T-helper 2 cell treated with Interferon-gamma antibody and Interleukin-4, amounts not matched to agents 5 μg/mL and 100 μg/mL, for 36 hours (primary cell): ENCODE results near the gene DCTD.

Experiments used
- DNase-seq: peaks from one replicate; pipeline ENCODE4 v3.0.0; 2021; ENCODE audit warnings: low spot score
- H3K27ac Mint-ChIP-seq: one replicate; pipeline ENCODE4 v1.8.0; 2021; ENCODE audit warnings: mild to moderate bottlenecking, mixed read lengths
- H3K27me3 Mint-ChIP-seq: one replicate; pipeline ENCODE4 v1.8.0; 2021; ENCODE audit warnings: low read depth, mixed read lengths
- H3K36me3 Mint-ChIP-seq: one replicate; pipeline ENCODE4 v1.8.0; 2021; ENCODE audit warnings: low read depth, mixed read lengths
- H3K4me1 Mint-ChIP-seq: one replicate; pipeline ENCODE4 v1.8.0; 2021; ENCODE audit warnings: low read depth, mixed read lengths
- H3K4me3 Mint-ChIP-seq: one replicate; pipeline ENCODE4 v1.8.0; 2022; ENCODE audit warnings: mild to moderate bottlenecking, moderate library complexity, mixed read lengths
- H3K9me3 Mint-ChIP-seq: one replicate; pipeline ENCODE4 v1.8.0; 2021; ENCODE audit warnings: mixed read lengths

DCTD gene

DNA sequence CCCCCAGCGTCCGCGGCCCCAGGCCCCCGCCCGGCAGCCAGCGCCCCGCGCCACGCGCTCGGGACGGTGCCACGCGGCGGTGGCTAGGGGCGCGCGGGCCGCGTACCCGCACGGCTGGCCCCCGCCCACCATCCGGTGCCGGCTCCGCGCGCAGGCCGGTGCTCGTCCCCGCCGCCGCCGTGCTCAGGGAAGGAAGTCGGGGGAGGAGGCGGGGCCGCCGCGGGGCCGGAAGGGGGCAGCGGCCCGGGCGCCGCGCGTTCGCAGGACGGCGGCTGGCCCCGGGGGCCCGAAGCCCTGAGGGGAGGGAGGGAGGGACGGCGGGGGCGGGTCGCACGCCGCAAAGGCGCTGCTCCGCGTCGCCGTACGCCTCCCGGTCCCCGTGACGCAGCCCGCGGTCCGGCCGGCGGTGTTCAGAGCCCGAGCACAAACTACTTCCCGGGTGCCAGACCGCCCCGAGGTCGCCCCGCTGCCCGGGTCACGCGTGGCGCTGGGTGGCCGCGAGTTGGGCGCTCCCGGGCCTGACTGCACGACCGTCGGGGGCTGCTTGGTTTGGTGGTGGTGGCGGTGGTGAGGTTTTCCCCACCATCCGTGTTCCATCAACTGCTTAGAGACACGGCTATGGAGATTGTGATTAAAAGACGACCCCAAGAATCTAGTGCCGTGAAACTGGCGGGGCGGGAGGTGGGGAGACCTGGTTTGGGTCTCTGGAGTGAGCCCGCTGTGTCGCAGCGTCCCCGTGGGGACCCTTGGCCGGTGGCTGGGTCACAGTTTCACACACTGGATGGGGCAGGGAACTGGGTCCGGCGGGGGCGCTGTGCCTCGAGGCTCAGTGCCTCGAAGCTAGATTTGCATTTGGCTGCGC lies at the start of gene DCTD:
Gene DCTD (minus strand): TSS at position 205 of the 862 bp plus-strand sequence. CDS start 1,818 bp downstream, outside the sequence.
- H3K9me3 Mint-ChIP-seq: no peaks in the 10 kb centered on the region
- H3K27me3 Mint-ChIP-seq: no peaks in the 10 kb centered on the region
- DNase-seq: peak; percentile 86
- H3K36me3 Mint-ChIP-seq: peaks cover 26% of the 10 kb centered on the region
- H3K27ac Mint-ChIP-seq: peak within 1 kb of the TSS; percentile 95
- H3K4me3 Mint-ChIP-seq: peak within 1 kb of the TSS; percentile 81
- peaks cover 41% of the 10 kb centered on the region for H3K4me1 Mint-ChIP-seq

DNA sequence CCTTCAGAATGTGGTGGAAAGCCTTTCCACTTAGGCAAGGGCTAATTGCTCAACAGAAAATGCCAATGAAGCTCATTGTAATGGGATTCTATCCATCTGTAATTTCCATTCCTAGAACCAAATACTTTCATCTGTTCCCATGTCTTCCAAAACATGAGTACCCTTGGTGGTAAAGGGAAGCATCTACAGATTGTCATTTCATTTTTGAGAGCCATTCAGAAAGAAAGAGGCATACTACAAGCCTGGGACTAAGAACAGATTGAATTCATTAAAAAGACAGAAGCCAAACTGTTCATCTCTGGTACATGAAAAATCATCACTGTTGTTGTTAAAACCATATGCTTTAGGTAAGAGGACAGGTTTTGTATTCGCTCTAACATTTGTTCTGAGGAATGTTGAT lies 43.6 kb upstream of the DCTD start:
- no peaks in the 10 kb centered on the region for H3K36me3 Mint-ChIP-seq
- H3K27me3 Mint-ChIP-seq: peaks cover 5% of the 10 kb centered on the region
- no peak for DNase-seq
- no peaks in the 10 kb centered on the region for H3K4me1 Mint-ChIP-seq
- H3K27ac Mint-ChIP-seq: no peak overlapping the region
- peaks cover 4% of the 10 kb centered on the region for H3K9me3 Mint-ChIP-seq
- no peak overlapping the region for H3K4me3 Mint-ChIP-seq

DNA sequence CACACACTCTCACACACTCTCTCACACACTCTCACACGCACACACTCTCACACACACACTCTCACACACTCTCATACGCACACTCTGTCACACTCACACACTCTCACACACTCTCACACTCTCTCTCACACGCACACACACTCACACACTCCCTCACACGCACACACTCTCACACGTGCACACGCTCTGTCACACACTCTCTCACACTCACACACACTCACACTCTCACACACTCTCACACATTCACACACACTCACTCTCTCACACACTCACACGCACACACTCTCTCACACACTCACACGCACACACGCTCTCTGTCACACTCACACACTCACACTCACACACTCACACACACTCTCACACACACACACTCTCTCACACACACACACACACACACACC lies 43.0 kb upstream of the DCTD start:
- no peaks in the 10 kb centered on the region for H3K36me3 Mint-ChIP-seq
- no peak overlapping the region for H3K27ac Mint-ChIP-seq
- H3K27me3 Mint-ChIP-seq: peaks cover 3% of the 10 kb centered on the region
- DNase-seq: no peak
- H3K4me3 Mint-ChIP-seq: no peak overlapping the region
- H3K9me3 Mint-ChIP-seq: peaks cover 4% of the 10 kb centered on the region
- no peaks in the 10 kb centered on the region for H3K4me1 Mint-ChIP-seq

DNA sequence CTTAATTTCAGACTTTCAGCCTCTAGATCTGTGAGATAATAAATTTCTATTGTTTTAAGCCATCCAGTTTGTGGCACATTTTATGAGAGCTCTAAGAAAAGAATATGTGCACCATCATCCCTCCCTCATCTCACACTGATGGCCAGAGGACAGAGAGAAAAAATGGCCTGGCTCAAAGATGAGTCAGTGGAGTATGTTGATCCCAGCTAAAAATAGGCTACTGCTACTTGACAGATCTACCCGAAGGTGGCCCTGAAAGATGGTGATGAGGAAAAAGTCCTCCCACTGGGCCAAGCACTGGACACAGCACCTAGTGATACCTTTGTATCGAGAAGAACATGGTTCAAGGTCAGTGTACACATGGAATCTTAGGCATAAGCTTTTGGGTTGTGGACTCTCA lies 38.2 kb upstream of the DCTD start:
- no peak for DNase-seq
- no peaks in the 10 kb centered on the region for H3K36me3 Mint-ChIP-seq
- no peak overlapping the region for H3K27ac Mint-ChIP-seq
- no peaks in the 10 kb centered on the region for H3K4me1 Mint-ChIP-seq
- no peak overlapping the region for H3K4me3 Mint-ChIP-seq
- H3K9me3 Mint-ChIP-seq: peaks cover 4% of the 10 kb centered on the region
- H3K27me3 Mint-ChIP-seq: no peaks in the 10 kb centered on the region

DNA sequence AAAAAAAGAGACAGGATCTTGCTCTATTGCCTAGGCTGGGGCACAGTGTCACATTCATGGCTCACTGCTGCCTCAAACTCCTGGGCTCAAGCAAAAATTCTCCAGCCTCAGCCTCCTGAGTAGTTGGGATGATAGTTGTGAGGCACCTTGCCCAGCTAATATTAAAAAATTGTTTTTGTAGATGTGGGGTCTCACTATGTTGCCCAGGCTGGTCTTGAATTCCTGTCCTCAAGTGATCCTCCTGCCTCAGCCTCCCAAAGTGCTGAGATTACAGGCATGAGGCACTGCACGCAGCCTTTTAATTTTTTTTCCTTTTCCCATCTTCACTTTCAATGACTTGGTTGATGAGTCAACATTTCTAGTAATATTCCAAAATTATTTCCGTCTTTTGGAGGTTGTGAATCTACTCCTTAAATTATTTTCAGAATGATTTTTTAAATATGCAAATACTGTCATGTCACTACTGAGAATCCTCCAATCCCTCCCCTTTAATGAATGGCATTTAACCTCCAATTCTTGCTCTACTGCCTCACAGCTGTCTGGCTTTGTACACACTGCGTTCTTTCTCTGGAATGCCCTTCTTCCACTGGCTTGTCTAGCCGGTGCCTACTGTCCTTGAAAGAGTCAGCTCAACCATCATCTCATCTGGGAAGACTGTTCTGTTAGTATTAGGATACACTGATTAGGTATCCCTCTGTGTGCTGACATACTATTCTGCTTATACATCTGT lies 27.5 kb upstream of the DCTD start:
- Mint-ChIP-seq H3K4me3 (no peak overlapping the region), H3K27ac (no peak overlapping the region), H3K4me1 (no peaks in the 10 kb centered on the region), H3K36me3 (no peaks in the 10 kb centered on the region), H3K9me3 (no peaks in the 10 kb centered on the region), H3K27me3 (peaks cover 2% of the 10 kb centered on the region)
- no peak for DNase-seq

DNA sequence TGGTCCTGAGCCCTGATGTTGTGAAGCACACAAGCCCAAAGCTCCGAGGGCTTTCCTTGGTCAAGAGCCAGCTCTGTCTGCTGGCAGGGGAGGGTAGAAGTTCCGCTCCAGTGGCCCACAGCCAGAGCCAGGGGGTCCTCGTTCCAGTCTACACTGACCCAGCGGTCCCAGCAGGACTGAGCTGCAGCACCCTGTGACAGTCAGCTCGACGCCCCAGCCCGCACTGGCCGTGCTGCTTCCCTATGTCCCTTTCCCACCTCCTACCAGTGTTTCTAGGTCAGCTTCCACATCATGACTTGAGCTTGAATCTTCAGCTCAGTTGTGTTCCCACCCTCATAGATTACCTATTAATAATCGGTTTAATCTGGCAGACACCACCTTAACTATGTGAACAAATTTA lies 22.5 kb upstream of the DCTD start:
- Mint-ChIP-seq H3K4me3 (no peak overlapping the region), H3K27me3 (peaks cover 2% of the 10 kb centered on the region), H3K36me3 (no peaks in the 10 kb centered on the region), H3K4me1 (no peaks in the 10 kb centered on the region), H3K9me3 (no peaks in the 10 kb centered on the region), H3K27ac (no peak overlapping the region)
- no peak for DNase-seq

DNA sequence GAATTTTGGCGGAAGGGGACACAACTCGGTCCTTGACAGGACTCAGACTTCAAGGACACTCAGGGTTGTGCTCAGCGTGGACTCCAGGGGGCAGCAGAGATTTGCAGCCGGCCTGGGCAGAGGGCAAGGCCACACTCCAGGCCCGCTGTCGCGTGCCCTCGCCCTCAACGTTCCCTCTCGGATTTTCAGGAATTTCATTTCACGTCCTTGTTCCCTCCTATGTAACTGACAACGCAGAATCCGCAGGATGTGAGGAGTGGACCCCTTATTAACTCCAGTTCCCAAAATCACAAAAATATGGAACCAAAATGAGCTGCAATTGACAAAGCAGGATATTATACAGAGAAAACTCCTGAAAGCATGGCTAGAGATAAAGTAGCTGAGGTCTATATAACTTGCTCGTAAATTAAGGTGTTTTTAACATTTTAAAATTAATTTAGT lies 21.0 kb upstream of the DCTD start:
- Mint-ChIP-seq H3K27ac (no peak overlapping the region), H3K27me3 (peaks cover 4% of the 10 kb centered on the region), H3K4me1 (no peaks in the 10 kb centered on the region), H3K4me3 (no peak overlapping the region), H3K9me3 (no peaks in the 10 kb centered on the region), H3K36me3 (no peaks in the 10 kb centered on the region)
- DNase-seq: peak; percentile 59

DNA sequence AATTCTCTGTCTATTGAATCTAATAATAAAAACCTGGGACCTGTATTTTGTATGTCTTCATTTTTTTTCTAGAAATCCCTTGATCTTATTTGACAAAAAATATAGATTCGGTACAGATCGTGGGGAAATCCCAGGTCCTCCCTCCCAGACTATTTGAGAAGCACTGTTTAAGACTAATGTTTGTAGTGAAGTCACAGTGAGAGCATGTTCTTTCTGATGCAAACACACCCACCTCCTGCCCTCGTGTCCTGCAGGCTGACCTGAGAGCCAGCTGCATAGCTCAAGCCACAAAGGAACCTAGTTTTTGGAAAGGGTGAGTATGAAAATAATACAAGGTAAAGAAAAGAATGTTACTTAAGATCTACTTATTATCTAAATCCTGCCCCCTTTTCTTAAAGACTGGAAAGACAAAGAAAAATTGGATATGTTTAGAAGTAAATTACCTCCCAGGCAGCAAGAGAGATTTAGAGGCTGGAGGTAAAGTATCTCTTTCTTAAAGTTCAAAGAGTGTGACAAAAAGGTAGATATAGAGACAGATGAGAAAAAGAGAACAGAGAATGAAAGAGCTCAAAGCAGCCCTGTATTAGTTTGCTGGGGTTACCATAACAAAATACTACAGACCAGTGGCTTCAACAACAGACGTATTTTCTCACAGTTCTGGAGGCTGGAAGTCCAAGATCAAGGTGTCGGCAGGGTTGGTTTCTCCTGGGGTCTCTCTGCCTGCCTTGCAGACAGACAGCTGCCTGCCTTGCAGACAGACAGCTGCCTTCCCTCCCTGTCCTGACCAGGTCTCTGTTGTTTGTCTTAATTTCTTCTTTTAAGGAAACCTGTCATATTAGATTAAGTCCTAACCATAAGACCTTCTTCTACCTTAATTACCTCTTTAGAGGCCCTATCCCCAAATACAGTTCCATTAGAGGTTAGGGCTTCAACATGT lies 20.4 kb upstream of the DCTD start:
- no peak overlapping the region for H3K27ac Mint-ChIP-seq
- no peaks in the 10 kb centered on the region for H3K4me1 Mint-ChIP-seq
- DNase-seq: no peak
- no peaks in the 10 kb centered on the region for H3K36me3 Mint-ChIP-seq
- H3K9me3 Mint-ChIP-seq: no peaks in the 10 kb centered on the region
- H3K4me3 Mint-ChIP-seq: no peak overlapping the region
- peaks cover 7% of the 10 kb centered on the region for H3K27me3 Mint-ChIP-seq

DNA sequence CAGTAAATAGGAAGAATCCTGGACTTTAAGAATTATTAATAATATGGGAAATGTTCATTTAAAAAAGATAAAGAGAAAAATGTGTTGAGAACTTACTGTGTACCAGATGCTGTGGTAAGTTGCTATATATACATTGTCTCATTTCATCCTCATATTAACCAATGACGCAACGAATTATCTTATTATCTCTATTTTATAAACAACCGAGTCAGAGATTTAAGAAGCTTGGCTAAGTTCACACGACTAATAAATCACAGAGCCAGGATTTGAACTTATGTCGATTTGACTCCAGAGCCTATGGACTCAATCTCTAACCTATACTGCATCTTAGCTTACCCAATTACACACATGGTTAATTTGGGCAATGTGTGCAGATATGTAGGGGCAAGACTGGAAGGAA lies 15.5 kb upstream of the DCTD start:
- no peak overlapping the region for H3K27ac Mint-ChIP-seq
- H3K4me3 Mint-ChIP-seq: no peak overlapping the region
- H3K27me3 Mint-ChIP-seq: peaks cover 11% of the 10 kb centered on the region
- H3K4me1 Mint-ChIP-seq: no peaks in the 10 kb centered on the region
- H3K9me3 Mint-ChIP-seq: no peaks in the 10 kb centered on the region
- H3K36me3 Mint-ChIP-seq: no peaks in the 10 kb centered on the region
- DNase-seq: no peak

DNA sequence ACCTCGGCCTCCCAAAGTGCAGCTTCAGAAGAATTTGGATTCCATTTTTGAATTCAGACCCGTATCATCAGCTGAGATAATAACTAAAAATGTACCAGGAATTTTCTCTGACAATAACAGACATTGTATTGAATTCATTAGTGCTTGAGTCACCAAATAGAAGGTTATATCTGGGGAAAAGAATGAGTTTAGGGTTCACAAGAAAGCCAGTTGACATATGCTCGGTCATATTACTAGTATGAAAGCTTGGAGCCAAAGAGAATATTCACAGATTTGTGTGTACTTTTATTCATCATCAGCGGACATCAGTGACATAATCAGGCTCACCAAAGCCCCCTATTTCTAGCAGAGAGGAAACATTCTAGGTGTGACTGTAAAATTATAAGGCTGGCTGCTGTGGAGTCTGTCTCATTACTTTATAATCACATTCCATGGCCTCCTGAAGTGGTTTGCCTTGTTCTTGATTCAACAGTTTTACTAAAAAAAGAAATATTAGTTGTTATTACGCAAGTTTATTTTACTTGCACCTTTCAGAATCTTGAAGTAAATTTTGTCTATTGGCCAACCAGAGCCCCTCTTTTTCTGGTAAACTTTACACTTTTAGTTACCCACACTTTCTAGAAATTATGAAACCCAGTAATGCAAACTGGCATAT lies 14.6 kb upstream of the DCTD start:
- Mint-ChIP-seq H3K4me1 (no peaks in the 10 kb centered on the region), H3K36me3 (no peaks in the 10 kb centered on the region), H3K9me3 (no peaks in the 10 kb centered on the region), H3K27me3 (peaks cover 10% of the 10 kb centered on the region), H3K4me3 (no peak overlapping the region), H3K27ac (no peak overlapping the region)
- DNase-seq: no peak

DNA sequence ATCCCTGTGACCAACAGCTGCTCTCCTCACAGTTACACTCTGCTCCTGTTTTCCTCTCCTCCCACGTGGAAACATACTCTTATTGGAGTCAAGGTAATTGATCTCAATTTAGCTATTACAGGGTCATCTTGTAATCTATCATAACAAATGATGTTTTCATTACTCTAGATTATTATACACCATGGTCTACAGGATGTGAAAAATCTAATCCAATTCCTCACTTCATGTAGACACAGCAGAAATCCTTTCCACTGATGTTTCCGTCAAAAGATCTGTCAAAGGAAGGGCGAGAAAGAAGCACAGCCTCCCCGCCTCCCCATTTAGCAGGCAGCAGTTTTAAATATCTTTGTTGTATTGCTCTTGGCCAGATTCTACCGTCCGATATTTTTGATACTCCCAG lies 13.7 kb upstream of the DCTD start:
- Mint-ChIP-seq H3K9me3 (no peaks in the 10 kb centered on the region), H3K27ac (no peak overlapping the region), H3K36me3 (no peaks in the 10 kb centered on the region), H3K4me1 (no peaks in the 10 kb centered on the region), H3K27me3 (peaks cover 10% of the 10 kb centered on the region), H3K4me3 (no peak overlapping the region)
- DNase-seq: no peak

DNA sequence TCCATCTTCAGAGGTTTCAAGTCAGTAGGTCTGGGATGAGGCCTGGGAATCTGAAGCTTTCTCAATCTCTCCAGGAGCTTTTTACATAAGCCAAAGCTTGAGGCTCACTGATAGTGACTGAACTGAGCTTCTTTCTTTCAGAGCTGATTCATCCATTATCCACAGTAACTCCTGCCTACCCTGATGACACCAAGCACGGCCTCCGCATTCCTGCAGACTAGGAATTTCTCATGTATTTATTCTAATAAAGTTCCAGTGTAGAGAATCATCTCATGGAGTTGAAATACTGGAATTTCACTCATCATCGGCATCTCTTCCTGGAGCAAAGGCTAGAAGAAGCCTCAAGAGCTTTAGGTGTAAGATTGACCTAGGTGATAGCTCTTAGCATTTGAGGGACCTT lies 12.1 kb upstream of the DCTD start:
- no peak overlapping the region for H3K27ac Mint-ChIP-seq
- H3K9me3 Mint-ChIP-seq: no peaks in the 10 kb centered on the region
- no peak overlapping the region for H3K4me3 Mint-ChIP-seq
- peaks cover 2% of the 10 kb centered on the region for H3K4me1 Mint-ChIP-seq
- peaks cover 12% of the 10 kb centered on the region for H3K27me3 Mint-ChIP-seq
- DNase-seq: no peak
- no peaks in the 10 kb centered on the region for H3K36me3 Mint-ChIP-seq

DNA sequence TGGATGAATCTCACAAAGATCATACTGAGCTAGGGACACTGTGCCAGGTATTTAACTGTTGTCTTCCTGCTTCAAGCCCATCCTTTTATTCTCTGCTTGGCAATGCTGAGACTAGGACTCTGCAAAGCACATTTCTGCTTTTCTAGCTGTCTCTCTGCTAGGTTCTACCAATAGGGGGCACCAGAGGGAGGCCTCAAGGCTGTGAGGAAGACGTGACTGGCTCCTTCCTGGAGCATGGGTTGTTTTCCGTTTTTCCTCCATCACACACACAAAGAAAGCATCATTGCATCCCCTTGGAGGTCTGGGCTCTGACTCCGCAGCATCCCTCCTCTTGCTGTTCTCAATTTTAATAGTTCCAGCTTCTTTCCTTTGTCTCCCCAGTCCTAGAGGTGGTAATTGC lies 10.9 kb upstream of the DCTD start:
- peaks cover 17% of the 10 kb centered on the region for H3K27me3 Mint-ChIP-seq
- no peak for DNase-seq
- H3K27ac Mint-ChIP-seq: no peak overlapping the region
- no peaks in the 10 kb centered on the region for H3K9me3 Mint-ChIP-seq
- no peak overlapping the region for H3K4me3 Mint-ChIP-seq
- no peaks in the 10 kb centered on the region for H3K36me3 Mint-ChIP-seq
- H3K4me1 Mint-ChIP-seq: peaks cover 2% of the 10 kb centered on the region
